KMS-11 (cell line): ENCODE data around the gene ADAMTSL2.

ENCODE experiments used
- H2AFZ ChIP-seq: fragments of 200-600 bp; sonication (generic); 2 replicates; pipeline ENCODE4 v1.6.1; 2016; ENCODE audit warnings: antibody characterized with exemption, mixed run types, low read depth
- H3K27ac ChIP-seq: fragments of 200-600 bp; sonication (generic); 2 replicates; pipeline ENCODE4 v1.6.1; 2016; ENCODE audit warnings: mild to moderate bottlenecking, mixed run types
- H3K27me3 ChIP-seq: fragments of 200-600 bp; sonication (generic); 2 replicates; pipeline ENCODE4 v1.6.1; 2017; ENCODE audit warnings: mild to moderate bottlenecking, low read depth, mixed run types, moderate library complexity; ENCODE audit not compliant: insufficient read depth
- H3K36me3 ChIP-seq: fragments of 200-600 bp; sonication (generic); 2 replicates; pipeline ENCODE4 v1.6.1; 2017; ENCODE audit warnings: mild to moderate bottlenecking, mixed run types; ENCODE audit not compliant: insufficient read depth
- H3K4me1 ChIP-seq: fragments of 200-600 bp; sonication (generic); 2 replicates; pipeline ENCODE4 v1.6.1; 2016; ENCODE audit warnings: mild to moderate bottlenecking, low read depth, mixed run types; ENCODE audit not compliant: poor library complexity, severe bottlenecking
- H3K4me2 ChIP-seq: fragments of 200-600 bp; sonication (generic); 2 replicates; pipeline ENCODE4 v1.7.0; 2016; ENCODE audit warnings: mild to moderate bottlenecking, mixed run types
- H3K4me3 ChIP-seq: fragments of 200-600 bp; sonication (generic); IDR thresholded peaks from 2 replicates; pipeline ENCODE4 v1.6.1; 2017; ENCODE audit warnings: low read depth, low read length, mixed read lengths; ENCODE audit not compliant: insufficient read depth
- H3K79me2 ChIP-seq: fragments of 200-600 bp; sonication (generic); 2 replicates; pipeline ENCODE4 v1.6.1; 2016; ENCODE audit warnings: low read depth, mixed run types; ENCODE audit not compliant: insufficient read depth
- H3K9ac ChIP-seq: fragments of 200-600 bp; sonication (generic); 2 replicates; pipeline ENCODE4 v1.6.1; 2016; ENCODE audit warnings: mild to moderate bottlenecking, mixed run types
- H4K20me1 ChIP-seq: fragments of 200-600 bp; sonication (generic); 2 replicates; pipeline ENCODE4 v1.6.1; 2016; ENCODE audit warnings: mild to moderate bottlenecking, mixed run types; ENCODE audit not compliant: insufficient read depth
- TF ChIP-seq, protein P1 (sequence below): fragments of 200-600 bp; sonication (generic); conservative IDR thresholded peaks from 2 replicates; pipeline ENCODE4 v1.6.1; 2017; ENCODE audit warnings: low read depth, mild to moderate bottlenecking, antibody characterized with exemption, low read length, moderate library complexity, mixed read lengths

The ADAMTSL2 gene

DNA sequence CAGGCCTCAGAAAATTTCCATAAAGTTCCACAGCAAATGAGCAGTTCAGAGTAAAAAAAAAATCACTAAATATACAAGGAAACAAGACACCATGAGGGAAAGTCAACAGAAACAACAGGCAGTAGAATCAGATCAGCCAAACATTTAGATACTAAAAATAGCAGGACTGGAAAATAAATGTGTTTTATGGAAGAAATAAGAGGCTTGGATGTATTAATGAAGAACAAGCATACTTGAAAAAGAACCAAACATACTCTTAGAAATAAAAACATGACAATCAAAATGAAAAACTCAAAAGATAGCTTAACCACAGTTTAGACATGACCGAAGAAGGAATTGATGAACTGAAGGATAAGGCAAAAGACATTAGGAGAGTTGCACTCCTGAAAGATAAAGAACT, 32.4 kb upstream of the ADAMTSL2 start:
- Histone ChIP-seq H3K4me3 (no peak overlapping the region), H3K79me2 (no peaks in the 10 kb centered on the region), H3K9ac (no peak overlapping the region), H3K27ac (no peak overlapping the region), H2AFZ (no peak overlapping the region), H3K4me2 (no peak overlapping the region), H3K4me1 (no peaks in the 10 kb centered on the region), H4K20me1 (no peaks in the 10 kb centered on the region), H3K27me3 (peaks cover 82% of the 10 kb centered on the region), H3K36me3 (no peaks in the 10 kb centered on the region)
- TF ChIP-seq, protein P1, sequence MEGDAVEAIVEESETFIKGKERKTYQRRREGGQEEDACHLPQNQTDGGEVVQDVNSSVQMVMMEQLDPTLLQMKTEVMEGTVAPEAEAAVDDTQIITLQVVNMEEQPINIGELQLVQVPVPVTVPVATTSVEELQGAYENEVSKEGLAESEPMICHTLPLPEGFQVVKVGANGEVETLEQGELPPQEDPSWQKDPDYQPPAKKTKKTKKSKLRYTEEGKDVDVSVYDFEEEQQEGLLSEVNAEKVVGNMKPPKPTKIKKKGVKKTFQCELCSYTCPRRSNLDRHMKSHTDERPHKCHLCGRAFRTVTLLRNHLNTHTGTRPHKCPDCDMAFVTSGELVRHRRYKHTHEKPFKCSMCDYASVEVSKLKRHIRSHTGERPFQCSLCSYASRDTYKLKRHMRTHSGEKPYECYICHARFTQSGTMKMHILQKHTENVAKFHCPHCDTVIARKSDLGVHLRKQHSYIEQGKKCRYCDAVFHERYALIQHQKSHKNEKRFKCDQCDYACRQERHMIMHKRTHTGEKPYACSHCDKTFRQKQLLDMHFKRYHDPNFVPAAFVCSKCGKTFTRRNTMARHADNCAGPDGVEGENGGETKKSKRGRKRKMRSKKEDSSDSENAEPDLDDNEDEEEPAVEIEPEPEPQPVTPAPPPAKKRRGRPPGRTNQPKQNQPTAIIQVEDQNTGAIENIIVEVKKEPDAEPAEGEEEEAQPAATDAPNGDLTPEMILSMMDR = no peak

DNA sequence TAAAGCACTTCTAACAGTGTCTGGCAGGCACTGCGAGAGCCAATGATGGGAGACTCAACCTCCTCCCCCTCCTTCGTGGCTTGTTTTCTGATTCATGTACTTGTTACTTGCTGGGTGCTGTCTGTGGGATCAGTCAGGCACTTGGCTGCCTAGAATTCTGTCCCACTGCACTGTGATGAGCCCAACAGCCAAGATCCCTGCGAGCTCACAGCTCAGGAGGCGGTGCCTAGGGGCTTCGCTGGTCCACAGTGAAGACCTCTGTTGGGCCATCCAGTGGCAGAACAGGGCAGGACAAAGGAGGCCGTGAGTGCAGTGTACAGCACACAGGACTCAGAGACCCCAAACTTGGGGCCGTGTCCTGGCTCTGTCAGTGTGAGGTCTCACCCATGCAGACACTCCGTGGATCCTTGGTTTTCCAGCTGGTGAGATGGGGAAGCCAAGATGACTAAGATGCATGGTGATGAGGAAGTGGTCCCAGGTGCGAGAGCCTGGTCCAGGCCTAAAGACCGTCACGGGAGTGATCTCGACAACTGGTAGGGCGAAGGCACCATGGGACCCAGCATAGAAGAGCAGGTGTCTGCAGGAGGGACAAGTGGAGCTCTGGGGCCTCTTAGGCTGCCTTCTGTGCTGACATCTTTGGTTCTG, 29.2 kb upstream of the ADAMTSL2 start:
- TF ChIP-seq, protein P1 = no peak
- no peak overlapping the region for H3K4me2 ChIP-seq
- no peak overlapping the region for H2AFZ ChIP-seq
- H3K27ac ChIP-seq = no peak overlapping the region
- no peak overlapping the region for H3K9ac ChIP-seq
- no peaks in the 10 kb centered on the region for H3K79me2 ChIP-seq
- no peak overlapping the region for H3K4me3 ChIP-seq
- peaks cover 86% of the 10 kb centered on the region for H3K27me3 ChIP-seq
- H3K36me3 ChIP-seq = no peaks in the 10 kb centered on the region
- H4K20me1 ChIP-seq = no peaks in the 10 kb centered on the region
- H3K4me1 ChIP-seq = no peaks in the 10 kb centered on the region

DNA sequence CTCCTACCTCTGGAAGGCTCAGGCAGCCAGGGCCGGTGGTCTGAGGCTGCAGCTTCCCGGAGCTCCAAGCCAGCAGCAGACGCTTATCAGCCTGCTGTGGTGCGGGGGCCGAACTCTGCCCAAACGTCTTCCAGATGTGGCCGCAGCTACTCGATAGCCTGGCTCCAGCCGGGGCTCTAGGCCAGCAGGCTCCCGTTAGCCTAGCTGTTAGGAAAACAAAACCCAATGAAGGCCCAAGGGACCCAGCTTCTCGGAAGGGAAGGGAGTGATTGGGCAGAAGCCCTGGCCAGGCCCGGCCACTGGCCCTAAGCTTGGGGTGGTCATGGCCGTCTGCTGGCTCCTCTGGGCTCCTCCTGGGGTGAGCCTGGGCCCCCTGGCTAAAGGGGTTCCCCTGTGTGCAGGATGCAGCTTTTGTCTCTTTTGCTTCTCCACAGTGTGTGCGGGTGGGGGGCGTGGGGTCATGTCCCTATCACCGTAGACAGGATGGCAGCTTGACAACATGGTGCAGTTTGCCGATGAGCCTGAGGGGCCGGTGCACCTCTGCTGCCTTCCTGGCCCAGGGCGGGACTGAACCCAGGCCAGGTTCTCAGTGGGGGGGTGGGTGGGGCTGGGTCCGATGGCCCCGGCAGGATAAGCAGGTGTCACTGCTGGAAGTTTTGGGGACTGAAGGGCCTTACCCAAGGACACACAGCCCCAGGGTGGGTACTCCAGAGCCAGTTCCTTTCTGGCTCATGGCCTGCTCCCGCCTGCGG, 28.4 kb upstream of the ADAMTSL2 start:
- no peak overlapping the region for H2AFZ ChIP-seq
- H3K36me3 ChIP-seq = no peaks in the 10 kb centered on the region
- TF ChIP-seq, protein P1 = no peak

DNA sequence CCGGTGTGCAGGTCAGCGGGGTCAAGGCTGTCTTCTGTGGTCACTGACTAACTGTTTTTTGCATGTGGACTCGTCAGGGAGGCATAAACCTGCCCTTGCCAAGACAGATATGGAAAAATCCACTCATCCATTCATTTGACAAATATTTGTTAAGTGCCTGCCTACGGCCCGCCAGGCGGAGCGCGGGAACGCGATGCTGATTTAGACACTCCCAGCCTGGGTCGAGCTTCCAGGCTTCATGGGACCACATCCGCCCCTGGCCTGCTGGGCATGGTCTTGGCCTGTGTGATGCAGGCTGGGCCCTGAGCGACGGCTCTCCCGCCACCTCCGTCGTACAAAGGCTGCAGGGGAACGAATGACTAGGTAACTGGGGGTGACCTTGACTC, 27.9 kb upstream of the ADAMTSL2 start:
- TF ChIP-seq, protein P1 = no peak
- H3K4me1 ChIP-seq = no peaks in the 10 kb centered on the region
- no peak overlapping the region for H3K9ac ChIP-seq
- H3K79me2 ChIP-seq = no peaks in the 10 kb centered on the region
- H3K27me3 ChIP-seq = peaks cover 78% of the 10 kb centered on the region
- no peak overlapping the region for H2AFZ ChIP-seq
- no peak overlapping the region for H3K4me3 ChIP-seq
- no peak overlapping the region for H3K4me2 ChIP-seq
- H3K27ac ChIP-seq = no peak overlapping the region
- H3K36me3 ChIP-seq = no peaks in the 10 kb centered on the region
- H4K20me1 ChIP-seq = no peaks in the 10 kb centered on the region

More for the DNA sequence above, 28.4 kb upstream of the ADAMTSL2 start:
- Histone ChIP-seq H3K27ac (no peak overlapping the region), H3K4me1 (no peaks in the 10 kb centered on the region), H3K79me2 (no peaks in the 10 kb centered on the region), H3K4me2 (no peak overlapping the region), H3K9ac (no peak overlapping the region), H3K4me3 (no peak overlapping the region), H4K20me1 (no peaks in the 10 kb centered on the region), H3K27me3 (peaks cover 84% of the 10 kb centered on the region)
